ENCODE data around the gene TMEM212. TPM values are rescaled to one million over a fixed set of nuclear protein-coding genes. Genes with fewer than 3 reads are reported as not detected.

The TMEM212 gene
- total and polyA plus RNA-seq, 9 of the 15 experiments (the other 6 are each of a cell fraction or from before 2014, with no cell fraction given): not detected

- BruUV-seq (replicated peaks): no TSS peak
- Histone ChIP-seq H2AFZ (ENCODE audit: low read depth, low read length) (no peak overlapping the region), H3K4me3 (no peak overlapping the region)
These were observed 35.5 kb downstream of the TMEM212 start for GRCh38 chr3:171878461-171879225.

More at GRCh38 chr3:171878461-171879225, 35.5 kb downstream of the TMEM212 start:
- ChIA-PET POLR2A (interaction anchor here (0.6 to 0.8 kb wide), 2 partner anchors 17 to 56 kb away, joined by 3 read pairs; no protein-coding TSS in a partner anchor), CTCF (ENCODE audit: low intra/inter-chr PET ratio) (no interaction called here)
- no peaks in the 10 kb centered on the region for H3K36me3 ChIP-seq (ENCODE audit: control insufficient read depth, insufficient read depth, low read length)
- no peak overlapping the region for H3K9ac ChIP-seq (ENCODE audit: insufficient read depth in 1 of 2, low read depth in 2 of 2, low read length in 2 of 2)
- intact Hi-C loops (cut with micrococcal nuclease): no loop called here
- H3K27me3 ChIP-seq (ENCODE audit: control insufficient read depth in 2 of 2, insufficient read depth in 2 of 2, low read length in 2 of 2): no peaks in the 10 kb centered on the region; a peak in 1 of 5 replicates
- no peaks in the 10 kb centered on the region for H3K9me1 ChIP-seq (ENCODE audit: control insufficient read depth, insufficient read depth, low read length)
- H3K79me2 ChIP-seq (ENCODE audit: control insufficient read depth, insufficient read depth, low read length): no peaks in the 10 kb centered on the region
- no peak for DNase-seq (ENCODE audit: extremely low read depth in 1 of 4, low spot score in 3 of 4)
- no peaks in the 10 kb centered on the region for H3K9me3 ChIP-seq (replicated peaks; ENCODE audit: control insufficient read depth, insufficient read depth, low read depth, low read length)
- peak; percentile 57 for FAIRE-seq
- H4K20me1 ChIP-seq (replicated peaks; ENCODE audit: control insufficient read depth, insufficient read depth, low read length): no peaks in the 10 kb centered on the region
- no peak for ATAC-seq
- H3K27ac ChIP-seq (ENCODE audit: extremely low read depth, low read depth, low read length): no peak overlapping the region
- in situ Hi-C loops (cut with MboI): no loop called here
- TF ChIP-seq MEIS2 (IDR thresholded peaks at IDR 0.05; ENCODE audit: partially characterized antibody) (peak; percentile 21), TAL1 (IDR thresholded peaks at IDR 0.05) (peak; percentile 9; the same call in 1 of the 2 replicates), CHAMP1 (IDR thresholded peaks at IDR 0.05) (no peak)
- peaks cover 0 to 2% of the 10 kb centered on the region in 2 experiments; a peak in 2 of 5 replicates for H3K4me1 ChIP-seq (replicated peaks in 1 of 2; ENCODE audit: control insufficient read depth in 2 of 2, insufficient read depth in 2 of 2, low read length in 2 of 2)
- no peak overlapping the region for H3K4me2 ChIP-seq (ENCODE audit: insufficient read depth, low read length)
- WGBS (ENCODE audit: insufficient coverage, low coverage, missing lambda C conversion rate): 19% methylated on average over 4 of the region's 4 CpGs
